Hepatocyte (in vitro differentiated cells): ENCODE data around the gene GNPNAT1. TPM values are rescaled to one million over a fixed set of nuclear protein-coding genes. Genes with fewer than 3 reads are reported as not detected.

Experiments
- DNase-seq: peaks from one replicate; pipeline ENCODE4 v3.0.0-alpha.2; 2016; ENCODE audit warnings: low spot score
- H2AFZ ChIP-seq: fragments of 200-600 bp; sonication (generic); 2 replicates; pipeline ENCODE4 v1.6.0; 2016; ENCODE audit warnings: antibody characterized with exemption, mild to moderate bottlenecking
- H3K27ac ChIP-seq: fragments of 200-600 bp; sonication (generic); 2 replicates; pipeline ENCODE4 v1.5.1; 2016; ENCODE audit warnings: mild to moderate bottlenecking
- H3K27me3 ChIP-seq: fragments of 200-600 bp; sonication (generic); 2 replicates; pipeline ENCODE4 v1.6.1; 2016
- H3K36me3 ChIP-seq: fragments of 200-600 bp; sonication (generic); replicated peaks from 2 replicates; pipeline ENCODE4 v1.5.1; 2016; ENCODE audit warnings: low read depth; ENCODE audit not compliant: insufficient read depth
- H3K4me1 ChIP-seq: fragments of 200-600 bp; sonication (generic); 2 replicates; pipeline ENCODE4 v1.5.1; 2016; ENCODE audit warnings: mild to moderate bottlenecking, moderate library complexity; ENCODE audit not compliant: insufficient read depth
- H3K4me2 ChIP-seq: fragments of 200-600 bp; sonication (generic); 2 replicates; pipeline ENCODE4 v1.6.0; 2016
- H3K4me3 ChIP-seq: fragments of 200-600 bp; sonication (generic); 2 replicates; pipeline ENCODE4 v1.5.1; 2016; ENCODE audit warnings: mild to moderate bottlenecking
- H3K79me2 ChIP-seq: fragments of 200-600 bp; sonication (generic); 2 replicates; pipeline ENCODE4 v1.6.0; 2017; ENCODE audit warnings: mild to moderate bottlenecking
- H3K9me2 ChIP-seq: fragments of 200-600 bp; sonication (generic); replicated peaks from 2 replicates; pipeline ENCODE4 v1.6.0; 2017; ENCODE audit warnings: mild to moderate bottlenecking; ENCODE audit not compliant: insufficient read depth
- H3K9me3 ChIP-seq: fragments of 200-600 bp; sonication (generic); 2 replicates; pipeline ENCODE4 v1.5.1; 2016; ENCODE audit warnings: low read depth, mild to moderate bottlenecking
- H4K20me1 ChIP-seq: fragments of 200-600 bp; sonication (generic); 2 replicates; pipeline ENCODE4 v1.6.0; 2016; ENCODE audit warnings: mild to moderate bottlenecking; ENCODE audit not compliant: insufficient read depth, poor library complexity, severe bottlenecking
- EZH2 ChIP-seq: fragments of 200-600 bp; sonication (generic); IDR thresholded peaks from 2 replicates; pipeline ENCODE4 v1.6.1; 2016; ENCODE audit warnings: antibody characterized with exemption, mild to moderate bottlenecking, borderline replicate concordance
- EZH2phosphoT487 ChIP-seq: fragments of 200-600 bp; sonication (generic); IDR thresholded peaks from one replicate; pipeline ENCODE4 v1.6.1; 2018; ENCODE audit warnings: antibody characterized with exemption, mild to moderate bottlenecking, low read depth, moderate library complexity; ENCODE audit not compliant: unreplicated experiment, severe bottlenecking
- WGBS: methylation state at CpG from one replicate; pipeline ENCODE4 v1.1.6; 2016; ENCODE audit warnings: low lambda C conversion rate; ENCODE audit errors: missing lambda C conversion rate; 5-methylcytosine and 5-hydroxymethylcytosine counted together
- polyA plus RNA-seq: library from polyadenylated mRNA; unstranded; fragments of >200 nt; fragmentation: Nextera tagmentation; extraction: Ambion mirVana; gene quantifications from 2 replicates; pipeline ENCODE4 v1.2.1, GENCODE V29; 2016
- total RNA-seq: library from RNA; depleted of rRNA; stranded (reverse); fragments of >200 nt; gene quantifications from 2 replicates; pipeline ENCODE4 v1.2.3, GENCODE V29; 2014
- TF ChIP-seq, protein P1 (sequence below): fragments of 200-600 bp; sonication (generic); IDR thresholded peaks from 2 replicates; pipeline ENCODE4 v1.5.1; 2016; ENCODE audit warnings: antibody characterized with exemption, mild to moderate bottlenecking; ENCODE audit not compliant: poor library complexity

The GNPNAT1 gene
- total and polyA plus RNA-seq, 2 experiments from 2014 or later, result 22.6 to 24.5 TPM

GRCh38 chr14:52802597-52802996, 11.2 kb upstream of the GNPNAT1 start:
- Histone ChIP-seq H3K4me2 (no peak overlapping the region), H3K4me3 (no peak overlapping the region), H3K27ac (no peak overlapping the region), H3K9me3 (no peaks in the 10 kb centered on the region), H3K36me3 (no peaks in the 10 kb centered on the region), H3K9me2 (no peaks in the 10 kb centered on the region), H3K27me3 (no peaks in the 10 kb centered on the region), H4K20me1 (no peaks in the 10 kb centered on the region), H3K4me1 (no peaks in the 10 kb centered on the region), H2AFZ (no peak overlapping the region), H3K79me2 (no peaks in the 10 kb centered on the region)
- no peak for DNase-seq
- TF ChIP-seq EZH2, result no peak
- no peak for TF ChIP-seq EZH2phosphoT487
- TF ChIP-seq, protein P1, sequence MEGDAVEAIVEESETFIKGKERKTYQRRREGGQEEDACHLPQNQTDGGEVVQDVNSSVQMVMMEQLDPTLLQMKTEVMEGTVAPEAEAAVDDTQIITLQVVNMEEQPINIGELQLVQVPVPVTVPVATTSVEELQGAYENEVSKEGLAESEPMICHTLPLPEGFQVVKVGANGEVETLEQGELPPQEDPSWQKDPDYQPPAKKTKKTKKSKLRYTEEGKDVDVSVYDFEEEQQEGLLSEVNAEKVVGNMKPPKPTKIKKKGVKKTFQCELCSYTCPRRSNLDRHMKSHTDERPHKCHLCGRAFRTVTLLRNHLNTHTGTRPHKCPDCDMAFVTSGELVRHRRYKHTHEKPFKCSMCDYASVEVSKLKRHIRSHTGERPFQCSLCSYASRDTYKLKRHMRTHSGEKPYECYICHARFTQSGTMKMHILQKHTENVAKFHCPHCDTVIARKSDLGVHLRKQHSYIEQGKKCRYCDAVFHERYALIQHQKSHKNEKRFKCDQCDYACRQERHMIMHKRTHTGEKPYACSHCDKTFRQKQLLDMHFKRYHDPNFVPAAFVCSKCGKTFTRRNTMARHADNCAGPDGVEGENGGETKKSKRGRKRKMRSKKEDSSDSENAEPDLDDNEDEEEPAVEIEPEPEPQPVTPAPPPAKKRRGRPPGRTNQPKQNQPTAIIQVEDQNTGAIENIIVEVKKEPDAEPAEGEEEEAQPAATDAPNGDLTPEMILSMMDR, result no peak
- WGBS, result 94% methylated on average over 3 of the region's 3 CpGs

DNA sequence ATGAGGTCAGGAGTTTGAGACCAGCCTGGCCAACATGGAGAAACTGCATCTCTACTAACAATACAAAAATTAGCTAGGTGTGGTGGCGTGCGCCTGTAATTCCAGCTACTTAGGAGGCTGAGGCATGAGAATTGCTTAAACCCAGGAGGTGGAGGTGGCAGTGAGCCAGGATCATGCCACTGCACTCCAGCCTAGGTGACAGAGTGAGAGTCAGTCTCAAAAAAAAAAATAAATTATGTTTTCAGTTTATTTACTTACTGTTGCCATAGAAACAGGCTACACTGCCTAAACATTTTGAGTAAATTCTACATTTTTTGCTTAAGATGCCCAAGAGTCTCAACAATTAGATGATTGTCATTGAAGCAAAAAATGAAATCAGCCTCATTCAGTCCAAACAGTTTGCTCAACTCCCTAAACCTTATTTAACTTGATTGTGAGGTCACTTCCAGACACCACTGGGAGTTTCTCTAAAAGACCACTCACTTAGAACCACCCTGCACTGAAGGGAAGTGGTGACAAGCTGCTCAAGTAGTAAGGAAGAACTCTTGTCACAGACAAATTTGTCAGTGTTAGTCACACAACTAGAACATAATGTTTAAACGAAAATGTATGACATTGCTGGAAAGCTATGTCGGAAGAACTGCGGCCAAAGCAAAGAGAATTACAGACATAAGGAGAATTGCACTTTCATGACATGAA, 9.8 kb upstream of the GNPNAT1 start:
- Histone ChIP-seq H3K4me2 (no peak overlapping the region), H2AFZ (no peak overlapping the region)

GRCh38 chr14:52798826-52799225, 7.4 kb upstream of the GNPNAT1 start:
- no peaks in the 10 kb centered on the region for H3K36me3 ChIP-seq
- H3K4me2 ChIP-seq, result no peak overlapping the region
- no peaks in the 10 kb centered on the region for H3K4me1 ChIP-seq
- no peaks in the 10 kb centered on the region for H3K9me3 ChIP-seq
- no peak for DNase-seq
- H3K9me2 ChIP-seq, result no peaks in the 10 kb centered on the region
- no peaks in the 10 kb centered on the region for H4K20me1 ChIP-seq
- no peak for TF ChIP-seq EZH2
- no peak for TF ChIP-seq EZH2phosphoT487
- TF ChIP-seq, protein P1, result no peak
- no peak overlapping the region for H3K4me3 ChIP-seq
- no peaks in the 10 kb centered on the region for H3K27me3 ChIP-seq
- H3K27ac ChIP-seq, result no peak overlapping the region
- H3K79me2 ChIP-seq, result no peaks in the 10 kb centered on the region
- 93% methylated on average over 15 of the region's 15 CpGs for WGBS
- H2AFZ ChIP-seq, result no peak overlapping the region

More for the DNA sequence above, 9.8 kb upstream of the GNPNAT1 start:
- TF ChIP-seq, protein P1, result no peak
- no peak for TF ChIP-seq EZH2
- Histone ChIP-seq H3K4me1 (no peaks in the 10 kb centered on the region), H3K27ac (peak overlapping the region; percentile 1), H4K20me1 (no peaks in the 10 kb centered on the region), H3K36me3 (no peaks in the 10 kb centered on the region), H3K4me3 (no peak overlapping the region), H3K27me3 (no peaks in the 10 kb centered on the region), H3K9me2 (no peaks in the 10 kb centered on the region), H3K79me2 (no peaks in the 10 kb centered on the region), H3K9me3 (no peaks in the 10 kb centered on the region)
- no peak for DNase-seq
- WGBS, result 86% methylated on average over 5 of the region's 5 CpGs
